Endothelial cell of umbilical vein (primary cell): ENCODE data around the gene HMGXB4. TPM values are rescaled to one million over a fixed set of nuclear protein-coding genes. Genes with fewer than 3 reads are reported as not detected.

Experiments
- BruUV-seq: library from RNA; stranded (reverse); fragments of 400-500 nt; replicated peaks from 2 replicates; lab custom pipeline; 2021; lab: Mats Ljungman, UMichigan
- CTCF ChIA-PET: fragments of 300-600, 350-600 bp; sonication (Branson Sonifier 250); formaldehyde crosslinking; loops from one replicate; lab custom pipeline; 2021; ENCODE audit warnings: antibody characterized with exemption, inconsistent platforms; lab: Charles Lee
- POLR2A ChIA-PET: fragments of 300-600, 350-600 bp; sonication (Branson Sonifier 250); formaldehyde crosslinking; loops from one replicate; lab custom pipeline; 2021; ENCODE audit warnings: antibody characterized with exemption, inconsistent platforms; lab: Charles Lee
- DNase-seq: peaks from one replicate; pipeline ENCODE4 v3.0.0-alpha.2; 2011; ENCODE audit warnings: low read depth, low spot score
- FAIRE-seq: peaks from 2 replicates; lab custom pipeline; 2011; peaks lifted over from hg19 to GRCh38; lab: Jason Lieb, UNC
- H2AFZ ChIP-seq: 2 replicates; pipeline ENCODE4 v1.6.0; 2012; ENCODE audit warnings: low read depth, low read length, control low read depth, inconsistent platforms
- H3K27ac ChIP-seq: 2 replicates; pipeline ENCODE4 v1.5.1; 2011; ENCODE audit warnings: low read depth, mild to moderate bottlenecking, control low read depth, low read length, moderate library complexity; ENCODE audit not compliant: insufficient read depth
- H3K27me3 ChIP-seq, 2 experiments: 2 replicates each; pipeline versions ENCODE4 v1.6.0 to v1.6.1; 2011; ENCODE audit warnings: low read length in 2 of 2, mixed read lengths in 1 of 2; ENCODE audit not compliant: control insufficient read depth in 2 of 2, insufficient read depth in 2 of 2
- H3K36me3 ChIP-seq, 2 experiments: 2 replicates in 1 of 2; 3 replicates in 1 of 2; pipeline ENCODE4 v1.5.1; 2011; ENCODE audit warnings: low read length in 2 of 2, mild to moderate bottlenecking in 1 of 2, moderate library complexity in 1 of 2; ENCODE audit not compliant: control insufficient read depth in 2 of 2, insufficient read depth in 2 of 2; ENCODE audit errors: extremely low read depth in 1 of 2
- H3K4me1 ChIP-seq: 3 replicates; pipeline ENCODE4 v1.5.1; 2011; ENCODE audit warnings: mild to moderate bottlenecking, low read length; ENCODE audit not compliant: control insufficient read depth, insufficient read depth; ENCODE audit errors: extremely low read depth
- H3K4me2 ChIP-seq: 2 replicates; pipeline ENCODE4 v1.6.1; 2011; ENCODE audit warnings: low read length, control low read depth, mixed read lengths; ENCODE audit not compliant: insufficient read depth
- H3K4me3 ChIP-seq, 3 experiments: fragments of 200-600 bp in 1 of 3; sonication (generic), shearing (Covaris generic) in 1 of 3; replicated peaks in 1 of 3; 2 replicates each; pipeline ENCODE4 v1.5.1; 2011 to 2016; ENCODE audit warnings: control low read depth in 3 of 3, low read length in 3 of 3, mild to moderate bottlenecking in 2 of 3, inconsistent platforms in 1 of 3, low read depth in 1 of 3, moderate library complexity in 1 of 3; ENCODE audit not compliant: insufficient read depth in 1 of 3
- H3K79me2 ChIP-seq: 2 replicates; pipeline ENCODE4 v1.6.0; 2012; ENCODE audit warnings: low read length, inconsistent platforms; ENCODE audit not compliant: control insufficient read depth, insufficient read depth
- H3K9ac ChIP-seq: replicated peaks from 2 replicates; pipeline ENCODE3; 2011; ENCODE audit warnings: low read length, control low read depth; ENCODE audit not compliant: insufficient read depth; ENCODE audit errors: extremely low read depth
- H3K9me1 ChIP-seq: replicated peaks from 3 replicates; pipeline ENCODE4 v1.6.0; 2011; ENCODE audit warnings: mild to moderate bottlenecking, low read length; ENCODE audit not compliant: control insufficient read depth, insufficient read depth; ENCODE audit errors: extremely low read depth
- H3K9me3 ChIP-seq: replicated peaks from 2 replicates; pipeline ENCODE4 v1.5.1; 2012; ENCODE audit warnings: low read length, inconsistent platforms; ENCODE audit not compliant: control insufficient read depth, insufficient read depth
- H4K20me1 ChIP-seq: replicated peaks from 2 replicates; pipeline ENCODE3; 2011; ENCODE audit warnings: mild to moderate bottlenecking, low read length; ENCODE audit not compliant: control insufficient read depth, insufficient read depth; ENCODE audit errors: extremely low read depth
- CTCF ChIP-seq, 2 donors: IDR thresholded peaks; 1 replicate in 1 of 2; 2 replicates in 1 of 2; pipeline ENCODE4 v1.5.1; 2011; ENCODE audit warnings: low read length in 2 of 2, mild to moderate bottlenecking in 2 of 2, moderate library complexity in 2 of 2, control low read depth in 1 of 2, inconsistent platforms in 1 of 2, low read depth in 1 of 2; ENCODE audit not compliant: insufficient read depth in 1 of 2; ENCODE audit errors: extremely low read depth in 1 of 2
- FOS ChIP-seq: IDR thresholded peaks from 2 replicates; pipeline ENCODE4 v1.6.1; 2011; ENCODE audit warnings: mild to moderate bottlenecking, low read length, moderate library complexity, borderline replicate concordance; ENCODE audit not compliant: insufficient read depth
- GATA2 ChIP-seq: IDR thresholded peaks from 2 replicates; pipeline ENCODE4 v1.7.0; 2011; ENCODE audit warnings: low read depth, mild to moderate bottlenecking, moderate library complexity, mixed read lengths, low read length; ENCODE audit not compliant: insufficient read length, insufficient read depth
- JUN ChIP-seq: IDR thresholded peaks from 2 replicates; pipeline ENCODE4 v1.6.1; 2011; ENCODE audit warnings: borderline replicate concordance, low read depth; ENCODE audit not compliant: insufficient read length, insufficient read depth
- MYC ChIP-seq: IDR thresholded peaks from one replicate; pipeline ENCODE4 v1.6.1; 2011; ENCODE audit warnings: mild to moderate bottlenecking, low read depth, low read length
- dilution Hi-C: fragments of 300-500 bp; cut with MboI; formaldehyde crosslinking; loops from one replicate; pipeline ENCODE4 v1.15.0; 2019; ENCODE audit warnings: low sequenced_read_pairs; ENCODE audit not compliant: extremely low pct_ligation_motif_present
- intact Hi-C: fragments of 100-400 bp; cut with micrococcal nuclease; formaldehyde crosslinking; loops from one replicate; pipeline ENCODE4 v1.10.0; 2022
- polyA plus RNA-seq, 4 experiments: library from polyadenylated mRNA; depleted of rRNA in 3 of 4; stranded (reverse) in 3 of 4; unstranded in 1 of 4; fragments of >200 nt; gene quantifications; 2 replicates each; pipeline versions ENCODE4 v1.2.1 to v1.2.3, GENCODE V29; 2011 to 2012; ENCODE audit warnings: missing spikeins in 1 of 4
- total RNA-seq: library from RNA; stranded (reverse); gene quantifications from 2 replicates; pipeline ENCODE4 v1.2.3, GENCODE V29; 2021

Gene HMGXB4
- total and polyA plus RNA-seq, 2 donors (not counting 3 experiments of a cell fraction or from before 2014, with no cell fraction given) = 12.2 to 30.5 TPM

GRCh38 chr22:35327690-35328471 is 70.6 kb downstream of the HMGXB4 start:
- H3K4me2 ChIP-seq = no peak overlapping the region
- no peak for FAIRE-seq
- TF ChIP-seq JUN (no peak), MYC (no peak), GATA2 (no peak), CTCF (IDR thresholded peaks at IDR 0.05; ENCODE audit: extremely low read depth in 1 of 2, insufficient read depth in 1 of 2, low read depth in 1 of 2, low read length in 2 of 2) (no peak), FOS (no peak)
- no peak overlapping the region for H3K27ac ChIP-seq
- H2AFZ ChIP-seq = no peak overlapping the region
- H4K20me1 ChIP-seq = no peaks in the 10 kb centered on the region
- POLR2A ChIA-PET = no interaction called here
- intact Hi-C loops (no loop called here), dilution Hi-C loops (no loop called here)
- DNase-seq = no peak
- H3K79me2 ChIP-seq = no peaks in the 10 kb centered on the region
- H3K4me1 ChIP-seq = peaks cover 20% of the 10 kb centered on the region
- BruUV-seq = no TSS peak
- H3K9me1 ChIP-seq = no peaks in the 10 kb centered on the region
- H3K9ac ChIP-seq = no peak overlapping the region
- no peaks in the 10 kb centered on the region for H3K27me3 ChIP-seq
- peaks cover 2 to 42% of the 10 kb centered on the region in 2 experiments for H3K36me3 ChIP-seq
- no peak overlapping the region for H3K4me3 ChIP-seq
- no peaks in the 10 kb centered on the region for H3K9me3 ChIP-seq
- CTCF ChIA-PET = interaction anchor here (1.1 to 3.8 kb wide), 3 partner anchors 14 to 28 kb away, joined by 3 to 17 read pairs (median 4); partner anchors contain the start of gene TOM1
